DOHH2 (cell line): ENCODE data around the gene C16orf95.

Source experiments
- EZH2phosphoT487 ChIP-seq: fragments of 200-600 bp; sonication (generic); IDR thresholded peaks from 2 replicates; pipeline ENCODE4 v1.6.1; 2017; ENCODE audit warnings: borderline replicate concordance, mild to moderate bottlenecking, antibody characterized with exemption, low read length, moderate library complexity, mixed read lengths
- TF ChIP-seq, protein P1 (sequence below): fragments of 200-600 bp; sonication (generic); IDR thresholded peaks from one replicate; pipeline ENCODE4 v1.5.1; 2014; ENCODE audit warnings: antibody characterized with exemption, mild to moderate bottlenecking, low read depth, low read length; ENCODE audit not compliant: poor library complexity, severe bottlenecking

DNA sequence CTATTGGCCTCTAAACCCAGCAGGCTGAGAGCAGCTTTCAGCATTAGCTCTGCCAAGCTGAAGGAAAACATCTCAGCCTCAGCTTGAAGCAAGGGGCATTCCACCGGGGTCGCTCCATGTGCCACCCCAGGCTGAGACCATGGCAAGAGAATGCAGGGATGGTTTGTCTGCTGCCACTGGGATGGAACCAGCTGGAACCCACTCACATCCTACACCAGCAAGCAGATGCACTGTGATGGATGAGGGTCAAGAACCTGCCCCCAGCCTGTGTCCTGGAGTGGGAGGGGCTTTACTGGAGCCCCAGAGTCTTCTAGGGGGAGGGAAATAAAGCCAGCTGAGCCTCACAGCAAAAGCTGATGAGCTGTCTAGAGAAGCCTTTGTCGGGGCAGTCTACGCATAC lies 51.9 kb downstream of the C16orf95 start:
- TF ChIP-seq, protein P1, sequence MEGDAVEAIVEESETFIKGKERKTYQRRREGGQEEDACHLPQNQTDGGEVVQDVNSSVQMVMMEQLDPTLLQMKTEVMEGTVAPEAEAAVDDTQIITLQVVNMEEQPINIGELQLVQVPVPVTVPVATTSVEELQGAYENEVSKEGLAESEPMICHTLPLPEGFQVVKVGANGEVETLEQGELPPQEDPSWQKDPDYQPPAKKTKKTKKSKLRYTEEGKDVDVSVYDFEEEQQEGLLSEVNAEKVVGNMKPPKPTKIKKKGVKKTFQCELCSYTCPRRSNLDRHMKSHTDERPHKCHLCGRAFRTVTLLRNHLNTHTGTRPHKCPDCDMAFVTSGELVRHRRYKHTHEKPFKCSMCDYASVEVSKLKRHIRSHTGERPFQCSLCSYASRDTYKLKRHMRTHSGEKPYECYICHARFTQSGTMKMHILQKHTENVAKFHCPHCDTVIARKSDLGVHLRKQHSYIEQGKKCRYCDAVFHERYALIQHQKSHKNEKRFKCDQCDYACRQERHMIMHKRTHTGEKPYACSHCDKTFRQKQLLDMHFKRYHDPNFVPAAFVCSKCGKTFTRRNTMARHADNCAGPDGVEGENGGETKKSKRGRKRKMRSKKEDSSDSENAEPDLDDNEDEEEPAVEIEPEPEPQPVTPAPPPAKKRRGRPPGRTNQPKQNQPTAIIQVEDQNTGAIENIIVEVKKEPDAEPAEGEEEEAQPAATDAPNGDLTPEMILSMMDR = no peak
- no peak for TF ChIP-seq EZH2phosphoT487
